Gastroesophageal sphincter (tissue), 3 donors: Measurements from ENCODE around the gene CST7.

Source experiments
- CTCF ChIP-seq, 4 experiments: fragments of 200-600 bp in 2 of 4; fragments of 450-650 bp in 2 of 4; sonication (generic) in 1 of 4; IDR thresholded peaks; one replicate each; pipeline ENCODE4 v1.5.1; 2017 to 2019; ENCODE audit warnings: antibody characterized with exemption in 4 of 4, mild to moderate bottlenecking in 2 of 4, moderate library complexity in 2 of 4
- POLR2A ChIP-seq, 2 donors: fragments of 450-650 bp; IDR thresholded peaks; one replicate each; pipeline ENCODE4 v1.6.1; 2017; ENCODE audit warnings: antibody characterized with exemption in 2 of 2, mild to moderate bottlenecking in 2 of 2, moderate library complexity in 1 of 2

GRCh38 chr20:24950128-24950835, 1.2 kb downstream of the CST7 start:
- no peak for TF ChIP-seq CTCF (IDR thresholded peaks at IDR 0.05)
- TF ChIP-seq POLR2A (IDR thresholded peaks at IDR 0.05) = no peak
